HepG2 (cell line): Measurements from ENCODE around the gene BAIAP3. TPM values are rescaled to one million over a fixed set of nuclear protein-coding genes. Genes with fewer than 3 reads are reported as not detected.

Experiments
- ATRX ChIP-seq: sonication (generic); formaldehyde crosslinking; IDR thresholded peaks from 2 replicates; pipeline ENCODE4 v1.4.0; 2020; ENCODE audit warnings: missing genetic modification reagents, borderline replicate concordance
- CENPT ChIP-seq: sonication (generic); formaldehyde crosslinking; IDR thresholded peaks from 2 replicates; pipeline ENCODE4 v1.8.0; 2022; ENCODE audit warnings: low read depth, mild to moderate bottlenecking, moderate library complexity, missing genetic modification reagents
- DMAP1 ChIP-seq: IDR thresholded peaks from 2 replicates; pipeline ENCODE4 v1.6.1; 2016
- HMGXB4 ChIP-seq, 2 experiments: sonication (generic) in 1 of 2; formaldehyde crosslinking in 1 of 2; IDR thresholded peaks; 2 replicates each; pipeline versions ENCODE4 v1.4.0 to v1.6.1; 2018 to 2020; ENCODE audit warnings: missing genetic modification reagents in 2 of 2, borderline replicate concordance in 1 of 2, low read depth in 1 of 2, mild to moderate bottlenecking in 1 of 2, missing biosample characterization in 1 of 2
- HNF1A ChIP-seq, 2 experiments: sonication (generic) in 1 of 2; formaldehyde crosslinking in 1 of 2; IDR thresholded peaks; 2 replicates each; pipeline versions ENCODE4 v1.4.0 to v1.6.1; 2016 to 2020; ENCODE audit warnings: borderline replicate concordance in 1 of 2, low read depth in 1 of 2, mild to moderate bottlenecking in 1 of 2, missing genetic modification reagents in 1 of 2
- KDM2A ChIP-seq: sonication (generic); formaldehyde crosslinking; IDR thresholded peaks from 2 replicates; pipeline ENCODE4 v1.4.0; 2020; ENCODE audit warnings: low read depth, missing genetic modification reagents, borderline replicate concordance
- RARA ChIP-seq: IDR thresholded peaks from 2 replicates; pipeline ENCODE4 v1.6.1; 2016; ENCODE audit warnings: missing genetic modification reagents, missing compliant biosample characterization
- SKIL ChIP-seq: sonication (generic); formaldehyde crosslinking; IDR thresholded peaks from 2 replicates; pipeline ENCODE4 v1.8.0; 2022; ENCODE audit warnings: missing genetic modification reagents, mild to moderate bottlenecking, moderate library complexity, borderline replicate concordance
- SP2 ChIP-seq: sonication (generic); formaldehyde crosslinking; IDR thresholded peaks from 2 replicates; pipeline ENCODE4 v1.5.1; 2020; ENCODE audit warnings: mild to moderate bottlenecking, missing genetic modification reagents
- STAT5B ChIP-seq: sonication (generic); formaldehyde crosslinking; IDR thresholded peaks from 2 replicates; pipeline ENCODE4 v1.4.0; 2020; ENCODE audit warnings: missing genetic modification reagents
- TBX2 ChIP-seq: sonication (generic); formaldehyde crosslinking; IDR thresholded peaks from 2 replicates; pipeline ENCODE4 v1.5.0; 2020; ENCODE audit warnings: missing genetic modification reagents, mild to moderate bottlenecking, borderline replicate concordance
- TEAD2 ChIP-seq: sonication (generic); formaldehyde crosslinking; IDR thresholded peaks from 2 replicates; pipeline ENCODE4 v1.9.0; 2021; ENCODE audit warnings: missing genetic modification reagents
- ZBTB26 ChIP-seq: IDR thresholded peaks from 2 replicates; pipeline ENCODE4 v1.6.1; 2016; ENCODE audit warnings: missing compliant biosample characterization, missing genetic modification reagents, borderline replicate concordance
- ZNF317 ChIP-seq: sonication (generic); formaldehyde crosslinking; IDR thresholded peaks from 2 replicates; pipeline ENCODE4 v1.5.0; 2020; ENCODE audit warnings: mild to moderate bottlenecking, missing genetic modification reagents
- ZNF431 ChIP-seq: sonication (generic); formaldehyde crosslinking; IDR thresholded peaks from 2 replicates; pipeline ENCODE4 v1.9.0; 2022; ENCODE audit warnings: missing genetic modification reagents, low read depth, mild to moderate bottlenecking, borderline replicate concordance
- ZNF589 ChIP-seq: sonication (generic); formaldehyde crosslinking; conservative IDR thresholded peaks from 2 replicates; pipeline ENCODE4 v1.8.0; 2022; ENCODE audit warnings: mild to moderate bottlenecking, moderate library complexity, missing genetic modification reagents
- ZNF614 ChIP-seq: IDR thresholded peaks from 2 replicates; pipeline ENCODE4 v1.6.1; 2018; ENCODE audit warnings: missing biosample characterization, missing genetic modification reagents, inconsistent platforms, borderline replicate concordance
- ZSCAN22 ChIP-seq: sonication (generic); formaldehyde crosslinking; IDR thresholded peaks from 2 replicates; pipeline ENCODE4 v1.4.0; 2020; ENCODE audit warnings: mild to moderate bottlenecking, missing genetic modification reagents
- polyA plus RNA-seq, 8 experiments: library from polyadenylated mRNA; depleted of rRNA in 3 of 8; stranded (reverse) in 7 of 8; unstranded in 1 of 8; fragments of >200 nt; fragmentation: Illumina TruSeq in 4 of 8; extraction: Trizol in 4 of 8; gene quantifications; 2 replicates each; pipeline versions ENCODE4 v1.2.1 to v1.2.3, GENCODE V29; 2011 to 2016; ENCODE audit warnings: low read depth in 4 of 8, missing spikeins in 1 of 8, mixed read lengths in 1 of 8; ENCODE audit not compliant: insufficient read depth in 1 of 8
- total RNA-seq, 5 experiments: library from RNA; depleted of rRNA; stranded (reverse); fragments of >200 nt; fragmentation: Illumina TruSeq; extraction: Trizol; gene quantifications; 2 replicates each; pipeline ENCODE4 v1.2.3, GENCODE V29; 2016; ENCODE audit warnings: low read depth in 1 of 5

Gene BAIAP3
- total and polyA plus RNA-seq, 2 of the 13 experiments (the other 11 are each of a cell fraction or from before 2014, with no cell fraction given): 3.2 to 5.7 TPM

GRCh38 chr16:1363501-1364041, 30.1 kb downstream of the BAIAP3 start (continued):
- TF ChIP-seq ZNF431 (CRISPR knock-in tag) (no peak), ZNF317 (no peak), TEAD2 (CRISPR knock-in tag) (no peak), SKIL (CRISPR knock-in tag) (no peak), HMGXB4 (CRISPR knock-in tag; IDR thresholded peaks at IDR 0.05; ENCODE audit: borderline replicate concordance in 1 of 2, low read depth in 1 of 2) (0 out of 4 replicates have a peak, but pooled peaks of 1 of the 2 experiments have one; percentile 22), HNF1A (IDR thresholded peaks at IDR 0.05; ENCODE audit: low read depth) (no peak), HNF1A (CRISPR knock-in tag; IDR thresholded peaks at IDR 0.05; ENCODE audit: borderline replicate concordance) (no peak), TBX2 (0 out of 2 replicates have a peak, but pooled peaks have one; percentile 20), ZBTB26 (CRISPR knock-in tag) (no peak), CENPT (CRISPR knock-in tag) (no peak), ZNF614 (CRISPR knock-in tag) (no peak), STAT5B (no peak), ZSCAN22 (no peak), DMAP1 (CRISPR knock-in tag) (no peak), ZNF589 (CRISPR knock-in tag) (no peak), SP2 (CRISPR knock-in tag) (no peak), RARA (CRISPR knock-in tag) (no peak), ATRX (no peak), KDM2A (CRISPR knock-in tag) (peak; percentile 47; the same call in 1 of the 2 replicates)
